ENCODE data around the gene AIM2.

Gene AIM2

GRCh38 chr1:159067699-159068621 lies 8.6 kb downstream of the AIM2 start:
- Histone ChIP-seq H3K4me2 (ENCODE audit: low read length) (peak overlapping the region; percentile 74), H3K4me1 (ENCODE audit: low read length) (peaks cover 72% of the 10 kb centered on the region), H3K27ac (ENCODE audit: low read length) (peak overlapping the region; percentile 95), H2AFZ (ENCODE audit: low read depth, low read length) (no peak overlapping the region), H3K9ac (ENCODE audit: low read length) (peak overlapping the region; percentile 74), H3K36me3 (replicated peaks; ENCODE audit: low read depth, low read length) (peaks cover 68% of the 10 kb centered on the region), H3K27me3 (ENCODE audit: low read depth, low read length) (no peaks in the 10 kb centered on the region), H3K9me3 (ENCODE audit: insufficient read depth, low read length) (no peaks in the 10 kb centered on the region), H3K4me3 (ENCODE audit: low read length) (peak overlapping the region; percentile 57), H3K79me2 (ENCODE audit: low read length) (peaks cover 71% of the 10 kb centered on the region), H4K20me1 (ENCODE audit: insufficient read depth, low read length) (no peaks in the 10 kb centered on the region)
- TF ChIP-seq CTCF (IDR thresholded peaks at IDR 0.05; ENCODE audit: low read depth, low read length) = no peak
- TF ChIP-seq EZH2phosphoT487 (IDR thresholded peaks at IDR 0.05; ENCODE audit: low read depth) = no peak

DNA sequence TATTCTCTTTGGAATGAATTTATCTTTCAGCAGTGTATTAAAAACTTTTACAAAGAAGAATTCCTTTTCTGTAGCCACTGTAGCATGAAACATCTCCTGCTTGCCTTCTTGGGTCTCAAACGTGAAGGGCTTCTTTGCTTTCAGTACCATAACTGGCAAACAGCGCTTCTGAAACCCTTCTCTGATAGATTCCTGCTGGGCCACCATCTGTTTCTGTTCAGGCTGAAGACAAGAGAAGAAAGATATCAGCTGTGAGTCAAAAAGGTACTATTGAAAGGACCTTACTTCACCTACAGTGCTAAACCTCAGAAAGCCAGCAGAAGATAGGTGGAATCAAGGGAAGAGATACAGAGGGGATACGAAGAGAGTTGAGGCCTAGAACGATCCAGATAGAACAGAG lies 10.5 kb downstream of the AIM2 start:
- Histone ChIP-seq H3K79me2 (ENCODE audit: low read length) (peaks cover 53% of the 10 kb centered on the region), H3K4me2 (ENCODE audit: low read length) (peak overlapping the region; percentile 48), H3K9me3 (ENCODE audit: insufficient read depth, low read length) (no peaks in the 10 kb centered on the region), H3K4me1 (ENCODE audit: low read length) (peaks cover 56% of the 10 kb centered on the region), H2AFZ (ENCODE audit: low read depth, low read length) (no peak overlapping the region), H3K4me3 (ENCODE audit: low read length) (peak overlapping the region; percentile 27; the same call in 1 of the 2 replicates), H3K9ac (ENCODE audit: low read length) (peak overlapping the region; percentile 40; the same call in 1 of the 2 replicates), H3K27me3 (ENCODE audit: low read depth, low read length) (no peaks in the 10 kb centered on the region), H3K27ac (ENCODE audit: low read length) (peak overlapping the region; percentile 95), H3K36me3 (replicated peaks; ENCODE audit: low read depth, low read length) (peaks cover 73% of the 10 kb centered on the region), H4K20me1 (ENCODE audit: insufficient read depth, low read length) (no peaks in the 10 kb centered on the region)
- no peak for TF ChIP-seq CTCF (IDR thresholded peaks at IDR 0.05; ENCODE audit: low read depth, low read length)
- TF ChIP-seq EZH2phosphoT487 (IDR thresholded peaks at IDR 0.05; ENCODE audit: low read depth) = no peak

GRCh38 chr1:159065106-159065505 lies 11.5 kb downstream of the AIM2 start:
- H3K9me3 ChIP-seq (ENCODE audit: insufficient read depth, low read length) = no peaks in the 10 kb centered on the region
- TF ChIP-seq EZH2phosphoT487 (IDR thresholded peaks at IDR 0.05; ENCODE audit: low read depth) (no peak), CTCF (IDR thresholded peaks at IDR 0.05; ENCODE audit: low read depth, low read length) (no peak)
- no peak overlapping the region for H3K27ac ChIP-seq (ENCODE audit: low read length)
- peaks cover 46% of the 10 kb centered on the region for H3K4me1 ChIP-seq (ENCODE audit: low read length)
- no peak overlapping the region for H2AFZ ChIP-seq (ENCODE audit: low read depth, low read length)
- no peak overlapping the region for H3K4me2 ChIP-seq (ENCODE audit: low read length)
- H3K79me2 ChIP-seq (ENCODE audit: low read length) = peaks cover 43% of the 10 kb centered on the region
- no peaks in the 10 kb centered on the region for H4K20me1 ChIP-seq (ENCODE audit: insufficient read depth, low read length)
- H3K36me3 ChIP-seq (replicated peaks; ENCODE audit: low read depth, low read length) = peaks cover 73% of the 10 kb centered on the region
- no peak overlapping the region for H3K4me3 ChIP-seq (ENCODE audit: low read length)
- no peaks in the 10 kb centered on the region for H3K27me3 ChIP-seq (ENCODE audit: low read depth, low read length)
- H3K9ac ChIP-seq (ENCODE audit: low read length) = no peak overlapping the region

DNA sequence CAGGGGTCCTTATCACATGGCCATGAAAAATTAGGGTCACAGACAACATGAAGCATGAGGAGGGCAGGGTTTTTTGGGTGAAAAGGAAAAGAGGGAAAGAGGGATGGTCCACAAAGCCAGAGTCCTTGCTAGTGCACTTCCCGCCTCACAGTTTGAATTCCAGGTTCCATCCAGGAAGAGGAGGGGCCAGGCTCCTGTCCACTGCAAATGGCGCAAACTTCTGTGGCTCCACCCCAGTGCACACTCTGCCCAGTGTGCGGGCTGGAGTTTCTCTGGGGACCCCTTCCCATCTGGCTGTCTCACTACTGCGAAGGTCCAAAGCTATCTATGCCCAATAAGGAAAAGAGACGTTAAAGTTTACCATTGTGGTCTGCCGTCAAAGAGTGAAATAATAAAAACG lies 17.8 kb downstream of the AIM2 start:
- Histone ChIP-seq H3K4me1 (ENCODE audit: low read length) (peaks cover 13% of the 10 kb centered on the region), H3K79me2 (ENCODE audit: low read length) (no peaks in the 10 kb centered on the region), H3K9ac (ENCODE audit: low read length) (no peak overlapping the region), H3K4me2 (ENCODE audit: low read length) (no peak overlapping the region), H3K36me3 (replicated peaks; ENCODE audit: low read depth, low read length) (peaks cover 84% of the 10 kb centered on the region), H2AFZ (ENCODE audit: low read depth, low read length) (no peak overlapping the region), H3K9me3 (ENCODE audit: insufficient read depth, low read length) (no peaks in the 10 kb centered on the region), H4K20me1 (ENCODE audit: insufficient read depth, low read length) (no peaks in the 10 kb centered on the region), H3K27ac (ENCODE audit: low read length) (no peak overlapping the region), H3K27me3 (ENCODE audit: low read depth, low read length) (no peaks in the 10 kb centered on the region), H3K4me3 (ENCODE audit: low read length) (no peak overlapping the region)
- TF ChIP-seq CTCF (IDR thresholded peaks at IDR 0.05; ENCODE audit: low read depth, low read length) (no peak), EZH2phosphoT487 (IDR thresholded peaks at IDR 0.05; ENCODE audit: low read depth) (no peak)

Data from OCI-LY3 (cell line).